DMS79 (cell line): ENCODE measurements around the gene RIT1.
"Not testable (repeated sequence)": the region's sequence is repeated elsewhere in the genome, so short reads cannot be mapped to it uniquely, and the experiment has no call there.

Experiments
- DNase-seq: peaks from one replicate; lab custom pipeline; 2025; lab: John Stamatoyannopoulos, UW

The RIT1 gene

GRCh38 chr1:155933591-155934096, 22.5 kb upstream of the RIT1 start:
- no peak for DNase-seq

- DNase-seq, result no peak
Observed at GRCh38 chr1:155932487-155932886, 21.3 kb upstream of the RIT1 start.

GRCh38 chr1:155932081-155932480, 20.9 kb upstream of the RIT1 start:
- no peak for DNase-seq

- no peak for DNase-seq
Observed at GRCh38 chr1:155931332-155932038, 20.3 kb upstream of the RIT1 start.

- DNase-seq, result not testable (repeated sequence)
Observed at GRCh38 chr1:155930725-155931124, 19.6 kb upstream of the RIT1 start.

GRCh38 chr1:155929057-155929456, 17.9 kb upstream of the RIT1 start:
- no peak for DNase-seq

GRCh38 chr1:155925506-155925905, 14.4 kb upstream of the RIT1 start:
- no peak for DNase-seq

GRCh38 chr1:155920717-155921116, 9.6 kb upstream of the RIT1 start:
- no peak for DNase-seq

GRCh38 chr1:155919801-155920200, 8.7 kb upstream of the RIT1 start:
- DNase-seq, result no peak

- no peak for DNase-seq
Observed at GRCh38 chr1:155918660-155919059, 7.5 kb upstream of the RIT1 start.

GRCh38 chr1:155913969-155914757, 3.0 kb upstream of the RIT1 start:
- DNase-seq, result no peak

- DNase-seq, result no peak
Observed at GRCh38 chr1:155912056-155912536, 947 bp upstream of the RIT1 start.

GRCh38 chr1:155910621-155911121, 478 bp downstream of the RIT1 start:
- DNase-seq, result no peak

GRCh38 chr1:155909894-155910293, 1.3 kb downstream of the RIT1 start:
- no peak for DNase-seq

GRCh38 chr1:155904261-155904660, 6.9 kb downstream of the RIT1 start:
- no peak for DNase-seq

GRCh38 chr1:155900161-155900560, 11.0 kb downstream of the RIT1 start:
- DNase-seq, result no peak

GRCh38 chr1:155899683-155900082, 11.5 kb downstream of the RIT1 start:
- DNase-seq, result no peak

- no peak for DNase-seq
Observed at GRCh38 chr1:155898888-155899287, 12.3 kb downstream of the RIT1 start.

GRCh38 chr1:155897746-155898145, 13.4 kb downstream of the RIT1 start:
- no peak for DNase-seq

GRCh38 chr1:155896476-155896875, 14.7 kb downstream of the RIT1 start:
- not testable (repeated sequence) for DNase-seq

- not testable (repeated sequence) for DNase-seq
Observed at GRCh38 chr1:155895617-155896016, 15.5 kb downstream of the RIT1 start.

- DNase-seq, result no peak
Observed at GRCh38 chr1:155893389-155894142, 17.6 kb downstream of the RIT1 start.
